ENCODE results near the gene TBCB. TPM values are rescaled to one million over a fixed set of nuclear protein-coding genes. Genes with fewer than 3 reads are reported as not detected.

The TBCB gene
- polyA plus RNA-seq, 3 donors, result 167 to 233 (median 178) TPM

DNA sequence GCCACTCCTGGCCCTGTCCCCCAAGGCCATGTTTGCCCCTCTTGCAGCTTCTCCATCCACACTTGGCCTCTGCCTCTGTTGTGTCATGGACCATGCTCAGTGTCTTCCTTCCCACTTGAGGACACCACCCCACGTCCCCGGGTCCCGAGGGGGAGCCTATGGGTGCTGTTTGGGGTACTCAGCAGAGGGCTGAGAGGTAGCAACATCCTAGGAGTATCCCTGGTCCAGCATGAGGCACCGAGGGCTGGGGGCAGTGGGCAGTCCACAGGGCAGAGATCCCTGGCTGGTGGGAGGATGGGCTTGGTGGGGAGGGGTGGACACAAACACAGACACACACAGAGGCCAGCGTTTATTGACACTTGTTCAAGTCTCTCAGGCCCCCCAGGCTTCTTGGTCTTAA is 35.3 kb downstream of the TBCB start:
- Histone ChIP-seq H3K4me1 (ENCODE audit: control insufficient read depth in 1 of 2, insufficient read depth in 2 of 2, low read length in 2 of 2) (peaks cover 8 to 22% of the 10 kb centered on the region in 2 donors), H3K79me2 (ENCODE audit: insufficient read depth, low read length) (peaks cover 7% of the 10 kb centered on the region), H3K4me3 (replicated peaks in 1 of 3; ENCODE audit: low read depth in 2 of 3, low read length in 3 of 3) (no peak overlapping the region), H3K4me2 (replicated peaks; ENCODE audit: extremely low read depth, low read length, poor library complexity, severe bottlenecking) (no peak overlapping the region), H3K36me3 (replicated peaks in 1 of 2; ENCODE audit: control insufficient read depth in 1 of 2, insufficient read depth in 2 of 2, low read length in 2 of 2) (peaks cover 50 to 59% of the 10 kb centered on the region in 2 donors), H3K9me3 (replicated peaks in 1 of 2; ENCODE audit: control insufficient read depth in 1 of 2, insufficient read depth in 1 of 2, low read length in 2 of 2) (no peaks in the 10 kb centered on the region), H3K27ac (ENCODE audit: low read depth in 1 of 2, low read length in 2 of 2) (no peak overlapping the region), H2AFZ (ENCODE audit: insufficient read depth, low read depth, low read length, poor library complexity, severe bottlenecking) (no peak overlapping the region), H4K20me1 (ENCODE audit: insufficient read depth, low read length) (peaks cover 73% of the 10 kb centered on the region), H3K27me3 (ENCODE audit: control insufficient read depth in 2 of 2, insufficient read depth in 2 of 2, low read length in 2 of 2) (no peaks in the 10 kb centered on the region), H3K9ac (ENCODE audit: insufficient read depth, low read length, poor library complexity, severe bottlenecking) (no peak overlapping the region)
- H3K27ac Mint-ChIP-seq, result peak overlapping the region in 2 of 7 donors; percentile 33 to 57
- DNase-seq, result no peak
- intact Hi-C loops (cut with micrococcal nuclease), result no loop called here
- no peak overlapping the region for H3K4me3 Mint-ChIP-seq
- peaks cover 55 to 68% of the 10 kb centered on the region in 2 donors for H3K36me3 Mint-ChIP-seq
- H3K9me3 Mint-ChIP-seq, result no peaks in the 10 kb centered on the region
- peaks cover 23% of the 10 kb centered on the region for H3K4me1 Mint-ChIP-seq
- WGBS (ENCODE audit: insufficient coverage), result 89% methylated on average over 5 of the region's 5 CpGs
- TF ChIP-seq, protein P1, sequence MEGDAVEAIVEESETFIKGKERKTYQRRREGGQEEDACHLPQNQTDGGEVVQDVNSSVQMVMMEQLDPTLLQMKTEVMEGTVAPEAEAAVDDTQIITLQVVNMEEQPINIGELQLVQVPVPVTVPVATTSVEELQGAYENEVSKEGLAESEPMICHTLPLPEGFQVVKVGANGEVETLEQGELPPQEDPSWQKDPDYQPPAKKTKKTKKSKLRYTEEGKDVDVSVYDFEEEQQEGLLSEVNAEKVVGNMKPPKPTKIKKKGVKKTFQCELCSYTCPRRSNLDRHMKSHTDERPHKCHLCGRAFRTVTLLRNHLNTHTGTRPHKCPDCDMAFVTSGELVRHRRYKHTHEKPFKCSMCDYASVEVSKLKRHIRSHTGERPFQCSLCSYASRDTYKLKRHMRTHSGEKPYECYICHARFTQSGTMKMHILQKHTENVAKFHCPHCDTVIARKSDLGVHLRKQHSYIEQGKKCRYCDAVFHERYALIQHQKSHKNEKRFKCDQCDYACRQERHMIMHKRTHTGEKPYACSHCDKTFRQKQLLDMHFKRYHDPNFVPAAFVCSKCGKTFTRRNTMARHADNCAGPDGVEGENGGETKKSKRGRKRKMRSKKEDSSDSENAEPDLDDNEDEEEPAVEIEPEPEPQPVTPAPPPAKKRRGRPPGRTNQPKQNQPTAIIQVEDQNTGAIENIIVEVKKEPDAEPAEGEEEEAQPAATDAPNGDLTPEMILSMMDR (IDR thresholded peaks at IDR 0.05), result no peak
- peaks cover 0 to 7% (median 0%) of the 10 kb centered on the region in 3 donors for H3K27me3 Mint-ChIP-seq (ENCODE audit: low read depth in 3 of 3)

DNA sequence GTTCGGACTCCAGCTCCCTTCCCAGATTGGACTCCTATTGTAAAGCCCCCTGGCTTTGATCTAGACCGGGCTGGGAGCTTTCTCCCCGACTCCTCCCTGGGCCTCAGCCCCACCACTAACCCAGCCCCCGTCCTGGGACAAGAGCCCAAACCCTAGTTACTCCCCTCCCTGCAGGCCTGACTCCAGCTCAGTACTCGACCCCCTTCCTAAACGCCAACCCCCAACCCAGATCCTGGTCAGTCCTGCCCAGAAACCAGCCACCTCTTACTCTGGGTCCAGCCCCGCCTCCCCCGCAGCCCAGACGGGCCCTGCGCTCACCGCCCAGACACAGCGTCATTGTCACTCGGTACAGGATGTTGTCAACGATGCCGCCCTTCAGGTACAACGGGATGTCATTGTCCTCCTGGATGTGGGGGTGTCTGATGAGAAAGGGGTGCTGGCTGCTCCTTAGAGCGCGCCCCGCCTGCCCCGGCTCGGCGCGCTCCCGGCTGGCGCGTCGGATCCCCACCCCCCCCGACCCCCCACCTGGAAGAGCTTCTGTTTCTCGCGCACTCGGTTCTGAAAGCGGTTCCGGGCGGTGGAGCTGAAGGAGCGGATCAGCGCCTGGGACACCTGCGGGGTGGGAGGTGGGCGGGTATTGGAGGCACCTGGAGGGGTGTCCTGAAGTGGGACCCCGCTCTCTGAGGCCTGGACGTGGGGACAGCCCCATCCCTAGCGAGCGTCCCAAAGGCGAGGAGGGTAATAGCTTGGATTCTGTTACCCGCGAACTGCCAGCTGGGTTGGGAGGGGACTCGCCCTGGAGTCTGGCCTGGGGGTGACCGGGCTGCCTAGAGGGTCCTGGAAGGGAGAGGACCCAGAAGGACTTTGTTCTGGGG is 36.1 kb downstream of the TBCB start:
- H3K27me3 Mint-ChIP-seq (ENCODE audit: low read depth in 3 of 3), result peaks cover 0 to 7% (median 0%) of the 10 kb centered on the region in 3 donors
- DNase-seq, result no peak
- Histone ChIP-seq H2AFZ (ENCODE audit: insufficient read depth, low read depth, low read length, poor library complexity, severe bottlenecking) (no peak overlapping the region), H3K9ac (ENCODE audit: insufficient read depth, low read length, poor library complexity, severe bottlenecking) (peak overlapping the region; percentile 4), H3K4me2 (replicated peaks; ENCODE audit: extremely low read depth, low read length, poor library complexity, severe bottlenecking) (no peak overlapping the region), H3K79me2 (ENCODE audit: insufficient read depth, low read length) (peaks cover 2% of the 10 kb centered on the region), H4K20me1 (ENCODE audit: insufficient read depth, low read length) (peaks cover 65% of the 10 kb centered on the region), H3K4me1 (ENCODE audit: control insufficient read depth in 1 of 2, insufficient read depth in 2 of 2, low read length in 2 of 2) (peaks cover 8 to 22% of the 10 kb centered on the region in 2 donors), H3K4me3 (replicated peaks in 1 of 3; ENCODE audit: low read depth in 2 of 3, low read length in 3 of 3) (no peak overlapping the region), H3K27me3 (ENCODE audit: control insufficient read depth in 2 of 2, insufficient read depth in 2 of 2, low read length in 2 of 2) (no peaks in the 10 kb centered on the region), H3K36me3 (replicated peaks in 1 of 2; ENCODE audit: control insufficient read depth in 1 of 2, insufficient read depth in 2 of 2, low read length in 2 of 2) (peaks cover 42 to 51% of the 10 kb centered on the region in 2 donors), H3K27ac (ENCODE audit: low read depth in 1 of 2, low read length in 2 of 2) (no peak overlapping the region), H3K9me3 (replicated peaks in 1 of 2; ENCODE audit: control insufficient read depth in 1 of 2, insufficient read depth in 1 of 2, low read length in 2 of 2) (no peaks in the 10 kb centered on the region)
- H3K9me3 Mint-ChIP-seq, result no peaks in the 10 kb centered on the region
- H3K4me3 Mint-ChIP-seq, result peak overlapping the region in 1 of 2 donors; percentile 53
- TF ChIP-seq, protein P1 (IDR thresholded peaks at IDR 0.05), result no peak
- intact Hi-C loops (cut with micrococcal nuclease), result no loop called here
- H3K36me3 Mint-ChIP-seq, result peaks cover 47 to 64% of the 10 kb centered on the region in 2 donors
- peaks cover 23% of the 10 kb centered on the region for H3K4me1 Mint-ChIP-seq
- WGBS (ENCODE audit: insufficient coverage), result 93% methylated on average over 29 of the region's 47 CpGs
- H3K27ac Mint-ChIP-seq, result peak overlapping the region in 2 of 7 donors; percentile 21 to 33

Data from CD14-positive monocyte (primary cell).